Central memory CD4-positive, alpha-beta T cell (primary cell): ENCODE results near the gene TEX26.

Source experiments
- DNase-seq: peaks from one replicate; pipeline ENCODE4 v3.0.0; 2022

TEX26 gene

DNA sequence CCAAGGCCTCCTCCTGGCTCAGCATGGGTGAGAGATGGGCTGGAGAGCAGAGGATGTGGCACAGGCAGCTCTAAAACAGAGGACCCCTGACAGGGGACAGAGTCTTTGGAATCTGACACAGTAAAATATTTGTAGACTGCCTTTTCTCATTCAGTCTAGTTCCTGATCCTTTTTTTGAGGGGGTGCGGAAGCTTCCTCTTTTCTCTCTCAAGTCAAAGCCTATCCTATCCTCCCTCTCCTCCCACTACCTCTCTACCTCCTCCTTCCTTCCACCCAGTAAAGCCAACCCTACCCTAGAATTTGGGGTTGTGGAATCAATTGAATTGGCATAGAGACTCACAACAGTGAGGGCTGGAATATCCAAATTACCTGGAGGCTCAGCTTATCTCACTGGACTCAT is 82.0 kb downstream of the TEX26 start:
- no peak for DNase-seq

DNA sequence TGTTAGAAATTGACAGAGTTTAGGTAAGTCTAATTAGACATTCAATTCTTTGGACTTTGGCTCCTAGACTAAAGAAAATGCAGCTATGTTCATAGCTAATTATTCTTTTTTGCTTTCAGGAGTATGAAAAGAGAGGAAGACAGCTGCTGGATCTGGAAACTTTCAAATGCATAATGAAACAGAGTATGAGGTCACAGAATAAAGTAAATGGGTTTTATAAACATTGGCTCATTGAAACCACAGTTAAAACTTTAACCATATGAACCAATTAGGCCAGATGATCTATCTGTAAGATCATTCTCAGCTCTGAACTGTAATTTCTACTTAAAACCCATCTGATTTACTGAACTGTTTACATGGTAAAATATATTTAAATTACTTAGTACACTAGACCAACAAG is 82.7 kb downstream of the TEX26 start:
- no peak for DNase-seq

DNA sequence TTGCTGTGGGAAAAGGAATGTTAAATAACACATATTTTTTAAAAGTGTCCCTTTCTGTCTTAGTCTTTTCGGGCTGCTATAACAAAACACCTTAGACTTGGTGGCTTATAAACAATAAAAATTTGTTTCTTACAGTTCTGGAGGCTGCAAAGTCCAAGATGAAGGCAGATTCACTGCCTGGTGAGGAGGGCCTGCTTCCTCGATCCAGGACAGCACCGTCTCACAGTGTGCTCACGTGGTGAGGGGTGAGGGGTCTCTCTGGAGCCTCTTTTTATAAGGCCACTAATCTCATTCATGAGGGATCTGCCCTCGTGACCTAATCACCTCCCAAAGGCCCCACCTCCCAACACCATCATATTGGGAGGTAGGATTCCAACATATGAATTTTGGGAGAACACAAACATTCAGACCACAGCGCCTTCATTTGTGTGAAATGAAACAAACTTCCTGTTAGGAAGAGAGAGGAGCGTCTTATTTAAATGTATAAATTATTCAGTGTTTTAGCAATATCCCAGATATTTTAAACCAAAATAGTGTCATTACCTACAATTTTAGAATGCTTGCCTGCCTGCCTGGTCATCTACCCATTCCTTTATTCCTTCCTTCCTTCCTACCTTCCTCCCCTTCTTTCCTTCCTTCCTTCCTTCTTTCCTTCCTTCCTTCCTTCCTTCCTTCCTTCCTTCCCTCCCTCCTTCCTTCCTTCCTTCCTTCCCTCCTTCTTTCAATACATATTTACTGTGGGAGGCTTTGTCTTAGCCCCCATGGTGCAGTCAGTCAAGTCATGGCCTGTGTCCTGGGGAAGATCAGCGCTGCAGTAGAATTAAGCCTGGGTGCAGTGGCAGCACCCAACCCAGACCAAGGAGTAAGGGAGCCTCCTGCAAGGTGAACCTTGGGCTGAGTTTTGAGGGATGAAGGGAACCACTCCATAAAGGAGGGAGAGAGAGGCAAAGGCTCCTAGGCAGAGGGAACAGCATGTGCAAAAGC is 84.2 kb downstream of the TEX26 start:
- DNase-seq, result no peak

DNA sequence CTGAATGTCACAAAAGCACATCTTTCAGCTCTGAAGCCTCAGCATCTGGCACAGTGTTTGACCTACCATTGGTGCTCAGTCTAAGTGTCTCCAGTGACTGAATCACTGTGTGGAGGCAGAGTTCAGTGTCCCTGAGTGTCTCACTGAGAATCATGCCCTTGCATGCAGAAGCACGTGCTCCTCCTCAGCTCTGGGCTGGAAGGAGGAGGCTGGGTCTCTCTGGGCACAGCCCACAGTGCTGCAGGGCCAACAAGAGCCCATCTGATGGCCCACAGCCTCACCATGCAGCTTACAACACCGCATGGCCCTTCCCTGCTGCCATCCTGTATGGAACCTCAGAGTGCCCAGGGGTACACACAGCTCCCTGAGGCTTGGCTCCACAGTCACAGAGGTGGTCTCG is 86.1 kb downstream of the TEX26 start:
- DNase-seq, result no peak

DNA sequence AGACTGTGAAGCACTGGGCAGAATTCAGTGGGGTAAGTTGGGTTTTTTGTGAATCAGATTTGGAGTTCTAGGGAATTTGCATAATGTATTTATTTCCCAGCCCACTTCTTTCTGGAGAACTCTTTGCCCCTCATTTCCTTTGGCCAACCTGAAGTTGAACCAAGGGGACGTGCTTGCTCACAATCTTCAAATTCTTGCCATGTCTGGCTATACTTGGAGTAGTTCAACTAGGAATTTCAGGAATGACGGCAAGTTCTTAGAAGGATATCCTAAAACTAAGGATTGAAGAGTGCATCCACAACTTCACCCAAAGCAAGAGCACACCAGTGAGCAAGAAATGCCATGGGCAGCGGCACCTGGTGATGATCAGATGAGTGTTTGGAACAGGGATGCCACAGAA is 88.5 kb downstream of the TEX26 start:
- DNase-seq, result no peak

DNA sequence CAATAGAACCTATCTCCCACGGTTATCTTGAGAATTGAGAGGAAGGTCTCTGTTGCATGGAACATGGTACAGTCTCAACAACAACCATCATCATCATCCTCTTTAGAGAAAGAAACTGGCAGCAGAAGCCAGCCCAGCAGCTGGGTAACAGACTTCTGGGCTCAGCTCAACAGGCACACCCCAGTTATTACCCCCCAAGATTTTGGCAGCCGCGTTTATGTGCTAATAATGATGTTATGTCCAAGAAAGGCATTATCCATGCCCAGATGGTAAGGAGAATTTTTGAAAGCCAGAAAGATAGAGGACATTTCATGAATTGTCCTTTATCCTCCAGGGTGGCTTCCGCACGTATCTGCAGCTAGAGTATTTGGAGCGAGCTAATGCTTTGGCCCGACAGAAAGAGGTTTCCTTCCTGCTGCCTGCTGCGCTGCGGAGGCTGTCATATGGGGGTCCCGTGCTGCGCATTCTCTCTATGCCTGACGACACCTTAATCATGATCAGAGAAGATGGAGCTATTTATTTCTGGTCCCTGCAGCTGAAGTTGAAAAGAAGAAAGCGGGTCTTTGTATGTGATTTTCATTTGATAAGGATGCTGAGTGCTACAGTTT is 89.9 kb downstream of the TEX26 start:
- DNase-seq, result no peak

DNA sequence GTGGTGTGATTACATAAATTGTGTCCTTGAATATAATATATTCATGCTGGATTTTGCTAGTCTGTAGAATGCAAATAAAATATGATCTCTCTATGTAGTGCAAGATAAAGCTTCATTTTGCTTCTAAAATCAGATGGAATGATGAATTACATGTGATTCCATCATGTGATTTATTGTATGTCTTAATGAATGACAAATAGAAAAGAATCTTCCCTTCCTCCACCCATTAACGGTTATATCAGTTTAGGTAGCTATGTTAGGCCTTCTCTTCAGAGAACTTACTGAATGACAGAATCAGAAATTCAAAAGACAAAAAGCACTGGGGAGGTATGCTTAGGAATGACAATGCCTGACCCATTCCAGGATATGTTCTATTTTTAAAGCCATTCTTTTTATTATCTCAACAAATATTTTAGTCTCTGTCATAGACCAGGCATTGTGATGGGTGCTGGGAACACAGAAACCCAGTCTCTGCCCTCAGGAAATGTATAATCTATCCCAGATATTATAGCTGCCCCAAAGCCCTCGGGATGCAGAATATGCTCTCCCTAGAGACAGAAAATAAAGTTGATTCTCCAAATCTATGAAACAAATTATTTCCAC is 90.6 kb downstream of the TEX26 start:
- DNase-seq, result no peak
